GM12878 (cell line): Measurements from ENCODE around the gene COX5A. TPM values are rescaled to one million over a fixed set of nuclear protein-coding genes. Genes with fewer than 3 reads are reported as not detected.

ENCODE experiments used
- ASH2L ChIP-seq: fragments of 300-600, 200-600 bp; sonication (generic); IDR thresholded peaks from 2 replicates; pipeline ENCODE4 v1.6.1; 2017; ENCODE audit warnings: low read depth, mild to moderate bottlenecking, borderline replicate concordance
- ATF7 ChIP-seq: fragments of 450-650 bp; IDR thresholded peaks from 2 replicates; pipeline ENCODE4 v1.6.1; 2016; ENCODE audit warnings: low read depth, mild to moderate bottlenecking
- BHLHE40 ChIP-seq, 2 experiments: fragments of 450-650 bp in 1 of 2; IDR thresholded peaks; 2 replicates each; pipeline ENCODE4 v1.6.1; 2011 to 2017; ENCODE audit warnings: low read depth in 2 of 2, borderline replicate concordance in 1 of 2, improper control_type of control experiment in 1 of 2, low read length in 1 of 2, mild to moderate bottlenecking in 1 of 2
- CBX5 ChIP-seq: sonication (generic); IDR thresholded peaks from 2 replicates; pipeline ENCODE4 v1.6.1; 2016; ENCODE audit warnings: low read depth, moderate library complexity, mild to moderate bottlenecking, inconsistent platforms
- CREB1 ChIP-seq: IDR thresholded peaks from 2 replicates; pipeline ENCODE4 v1.6.1; 2012; ENCODE audit warnings: low read depth, mild to moderate bottlenecking, inconsistent platforms
- ETV6 ChIP-seq, 2 experiments: fragments of 450-650 bp in 1 of 2; IDR thresholded peaks in 1 of 2; conservative IDR thresholded peaks in 1 of 2; 2 replicates each; pipeline ENCODE4 v1.6.1; 2014; ENCODE audit warnings: antibody characterized with exemption in 1 of 2, borderline replicate concordance in 1 of 2, low read depth in 1 of 2, mild to moderate bottlenecking in 1 of 2, moderate library complexity in 1 of 2
- GATAD2B ChIP-seq: fragments of 450-650 bp; conservative IDR thresholded peaks from 2 replicates; pipeline ENCODE4 v1.6.1; 2017; ENCODE audit warnings: low read depth, mild to moderate bottlenecking, moderate library complexity
- HDAC2 ChIP-seq: fragments of 200-600 bp; sonication (generic); IDR thresholded peaks from 2 replicates; pipeline ENCODE4 v1.6.1; 2017
- IRF3 ChIP-seq: fragments of 450-650 bp; IDR thresholded peaks from 2 replicates; pipeline ENCODE4 v1.6.1; 2014; ENCODE audit warnings: mild to moderate bottlenecking
- KDM1A ChIP-seq: fragments of 200-600 bp; sonication (generic); IDR thresholded peaks from 2 replicates; pipeline ENCODE4 v1.6.1; 2016; ENCODE audit warnings: borderline replicate concordance
- MEF2B ChIP-seq: fragments of 450-650 bp; IDR thresholded peaks from 2 replicates; pipeline ENCODE4 v1.6.1; 2018; ENCODE audit warnings: mild to moderate bottlenecking, moderate library complexity; ENCODE audit not compliant: partially characterized antibody, poor library complexity, severe bottlenecking
- MTA2 ChIP-seq: fragments of 450-650 bp; IDR thresholded peaks from 2 replicates; pipeline ENCODE4 v1.6.1; 2016; ENCODE audit warnings: low read depth, mild to moderate bottlenecking, moderate library complexity
- NR2F1 ChIP-seq: fragments of 450-650 bp; conservative IDR thresholded peaks from 2 replicates; pipeline ENCODE4 v1.6.1; 2017; ENCODE audit warnings: mild to moderate bottlenecking
- PKNOX1 ChIP-seq: fragments of 450-650 bp; IDR thresholded peaks from 2 replicates; pipeline ENCODE4 v1.6.1; 2016; ENCODE audit warnings: mild to moderate bottlenecking
- POLR2A ChIP-seq: IDR thresholded peaks from 2 replicates; pipeline ENCODE4 v1.6.1; 2011; ENCODE audit warnings: low read depth, mild to moderate bottlenecking, low read length
- RAD21 ChIP-seq: IDR thresholded peaks from 2 replicates; pipeline ENCODE4 v1.6.1; 2011; ENCODE audit warnings: mild to moderate bottlenecking, low read depth, low read length, moderate library complexity; ENCODE audit not compliant: insufficient read depth
- SUPT20H ChIP-seq: IDR thresholded peaks from 2 replicates; pipeline ENCODE4 v1.6.1; 2011; ENCODE audit warnings: low read depth, mild to moderate bottlenecking, low read length, moderate library complexity, borderline replicate concordance; ENCODE audit not compliant: control insufficient read depth
- SUZ12 ChIP-seq: fragments of 200-600 bp; sonication (generic); IDR thresholded peaks from one replicate; pipeline ENCODE4 v1.6.1; 2018; ENCODE audit warnings: antibody characterized with exemption, mild to moderate bottlenecking; ENCODE audit not compliant: unreplicated experiment
- TBL1XR1 ChIP-seq: IDR thresholded peaks from 2 replicates; pipeline ENCODE4 v1.6.1; 2012; ENCODE audit warnings: low read depth, low read length, improper control_type of control experiment
- ZBTB40 ChIP-seq: fragments of 450-650 bp; IDR thresholded peaks from 2 replicates; pipeline ENCODE4 v1.6.1; 2016; ENCODE audit warnings: mild to moderate bottlenecking, moderate library complexity, borderline replicate concordance
- ZNF24 ChIP-seq: fragments of 450-650 bp; IDR thresholded peaks from 2 replicates; pipeline ENCODE4 v1.6.1; 2017; ENCODE audit warnings: antibody characterized with exemption, mild to moderate bottlenecking
- polyA plus RNA-seq, 11 experiments: library from polyadenylated mRNA; depleted of rRNA in 4 of 11; unstranded in 6 of 11; stranded (reverse) in 5 of 11; fragments of >200 nt; fragmentation: Nextera tagmentation in 4 of 11; fragmentation: Illumina TruSeq in 1 of 11; extraction: Ambion mirVana in 4 of 11; extraction: Trizol in 1 of 11; gene quantifications; 1 replicate in 1 of 11; 2 replicates in 10 of 11; pipeline versions ENCODE4 v1.2.1 to v1.2.3, GENCODE V29; 2011 to 2016; ENCODE audit warnings: inconsistent platforms in 2 of 11, missing spikeins in 2 of 11, low read depth in 1 of 11
- total RNA-seq, 4 experiments: library from RNA; depleted of rRNA in 3 of 4; stranded (reverse); fragments of >200 nt in 3 of 4; fragmentation: Illumina TruSeq in 1 of 4; extraction: Trizol in 1 of 4; gene quantifications; 2 replicates each; pipeline versions ENCODE4 v1.2.1 to v1.2.3, GENCODE V29; 2013 to 2021
- TF ChIP-seq, protein P1 (sequence below): fragments of 450-650 bp; conservative IDR thresholded peaks from 2 replicates; pipeline ENCODE4 v1.6.1; 2017; ENCODE audit warnings: mild to moderate bottlenecking, moderate library complexity

The COX5A gene
- total and polyA plus RNA-seq, 10 of the 15 experiments (the other 5 are each of a cell fraction or from before 2014, with no cell fraction given) = 84.5 to 1,218 (median 392) TPM

DNA sequence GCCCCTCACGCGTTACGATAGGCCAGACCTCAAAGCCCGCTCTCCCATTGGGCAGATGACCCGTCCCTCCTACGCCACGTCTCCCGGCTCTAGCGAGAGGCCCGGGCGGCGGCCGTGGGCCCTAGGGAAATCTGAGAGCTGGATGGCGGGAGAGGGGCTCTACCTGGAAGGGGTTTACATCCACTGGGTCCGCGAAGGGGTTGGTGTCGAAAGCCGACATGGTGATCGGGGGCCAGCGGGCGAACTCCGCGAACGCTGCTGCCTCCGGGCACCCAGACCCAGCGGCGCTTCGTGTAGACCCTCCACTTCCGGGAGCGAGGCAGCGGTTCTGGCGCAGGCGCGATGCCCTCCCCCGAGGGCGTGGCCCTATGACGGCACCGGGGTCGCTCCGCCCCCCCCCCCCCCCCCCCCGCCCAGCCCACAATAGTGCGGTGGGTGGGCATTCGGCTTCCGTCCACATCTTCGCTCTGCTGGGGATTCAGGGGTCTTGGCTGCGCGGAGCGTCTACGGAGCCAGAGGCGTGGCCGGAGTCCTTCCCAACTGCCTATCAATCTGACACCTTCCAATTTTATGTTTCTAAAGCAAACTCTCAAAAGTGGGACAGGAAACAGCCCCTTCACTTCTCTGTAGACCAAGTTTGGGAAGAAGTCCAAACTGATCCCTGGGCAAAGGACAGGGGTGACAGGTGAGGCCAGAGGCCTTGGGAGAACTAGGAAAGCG, 64.7 kb downstream of the COX5A start, which contains the start of gene SCAMP2 (continued):
- TF ChIP-seq HDAC2 (no peak), ASH2L (0 out of 2 replicates have a peak, but pooled peaks have one; percentile 39), GATAD2B (peak; percentile 96), POLR2A (peak; percentile 95), SUZ12 (no peak), CREB1 (peak; percentile 77), SUPT20H (no peak), BHLHE40 (IDR thresholded peaks at IDR 0.05; ENCODE audit: borderline replicate concordance in 1 of 2, low read depth in 2 of 2, low read length in 1 of 2) (peak; percentile 24 to 58; a peak in 2 of 4 replicates), ZNF24 (no peak), PKNOX1 (peak; percentile 99), KDM1A (no peak), ZBTB40 (peak; percentile 77; the same call in 1 of the 2 replicates), ATF7 (peak; percentile 91), ETV6 (conservative IDR thresholded peaks at IDR 0.05 in 1 of 2, IDR thresholded peaks at IDR 0.05 in 1 of 2; ENCODE audit: borderline replicate concordance in 1 of 2, low read depth in 1 of 2) (no peak), IRF3 (peak; percentile 66; the same call in 1 of the 2 replicates), RAD21 (no peak), CBX5 (no peak), TBL1XR1 (no peak), NR2F1 (peak; percentile 53; the same call in 1 of the 2 replicates), MEF2B (peak; percentile 92), MTA2 (0 out of 2 replicates have a peak, but pooled peaks have one; percentile 44)
- TF ChIP-seq, protein P1, sequence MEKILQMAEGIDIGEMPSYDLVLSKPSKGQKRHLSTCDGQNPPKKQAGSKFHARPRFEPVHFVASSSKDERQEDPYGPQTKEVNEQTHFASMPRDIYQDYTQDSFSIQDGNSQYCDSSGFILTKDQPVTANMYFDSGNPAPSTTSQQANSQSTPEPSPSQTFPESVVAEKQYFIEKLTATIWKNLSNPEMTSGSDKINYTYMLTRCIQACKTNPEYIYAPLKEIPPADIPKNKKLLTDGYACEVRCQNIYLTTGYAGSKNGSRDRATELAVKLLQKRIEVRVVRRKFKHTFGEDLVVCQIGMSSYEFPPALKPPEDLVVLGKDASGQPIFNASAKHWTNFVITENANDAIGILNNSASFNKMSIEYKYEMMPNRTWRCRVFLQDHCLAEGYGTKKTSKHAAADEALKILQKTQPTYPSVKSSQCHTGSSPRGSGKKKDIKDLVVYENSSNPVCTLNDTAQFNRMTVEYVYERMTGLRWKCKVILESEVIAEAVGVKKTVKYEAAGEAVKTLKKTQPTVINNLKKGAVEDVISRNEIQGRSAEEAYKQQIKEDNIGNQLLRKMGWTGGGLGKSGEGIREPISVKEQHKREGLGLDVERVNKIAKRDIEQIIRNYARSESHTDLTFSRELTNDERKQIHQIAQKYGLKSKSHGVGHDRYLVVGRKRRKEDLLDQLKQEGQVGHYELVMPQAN = peak; percentile 94
